Upper lobe of right lung (tissue), 1 donor: ENCODE data around the gene CEP126. TPM values are rescaled to one million over a fixed set of nuclear protein-coding genes. Genes with fewer than 3 reads are reported as not detected.

Source experiments
- ATAC-seq: fragments of 200-7000 bp; cut with Tn5 transposase; one replicate; pipeline ENCODE4 v1.9.1; 2020; ENCODE audit warnings: mild to moderate bottlenecking, moderate library complexity
- DNase-seq: peaks from one replicate; pipeline ENCODE4 v3.0.0-alpha.2; 2020
- H3K27ac ChIP-seq: fragments of 200-600 bp; one replicate; pipeline ENCODE4 v1.8.0; 2022
- H3K27me3 ChIP-seq: fragments of 200-600 bp; one replicate; pipeline ENCODE4 v1.8.0; 2022; ENCODE audit warnings: mild to moderate bottlenecking
- H3K36me3 ChIP-seq: fragments of 200-600 bp; one replicate; pipeline ENCODE4 v1.8.0; 2022
- H3K4me1 ChIP-seq: fragments of 200-600 bp; one replicate; pipeline ENCODE4 v1.8.0; 2022
- H3K4me3 ChIP-seq: fragments of 200-600 bp; one replicate; pipeline ENCODE4 v1.8.0; 2022; ENCODE audit warnings: mild to moderate bottlenecking
- H3K9me3 ChIP-seq: fragments of 200-600 bp; one replicate; pipeline ENCODE4 v1.8.0; 2022
- intact Hi-C: fragments of 100-400 bp; cut with DNase I; formaldehyde crosslinking; loops from one replicate; pipeline ENCODE4 v1.11.0; 2022
- long read RNA-seq: library from polyadenylated mRNA; unstranded; transcript quantifications from one replicate; pipeline ENCODE4 v2.0.0, GENCODE V29; 2021
- total RNA-seq: library from RNA; stranded (reverse); fragmentation: NEBNext Ultra II Directional; extraction: Animal tissue kit (Norgen Biotek cat#: 25700); gene quantifications from one replicate; pipeline ENCODE4 v1.2.1, GENCODE V29; 2021
- TF ChIP-seq, protein P1 (sequence below): fragments of 200-600 bp; IDR thresholded peaks from one replicate; pipeline ENCODE4 v1.8.0; 2022; ENCODE audit warnings: antibody characterized with exemption
- donor health status: DM: no; HTN: yes; CAD: no; lungs with severe emphysema.

CEP126 gene, protein sequence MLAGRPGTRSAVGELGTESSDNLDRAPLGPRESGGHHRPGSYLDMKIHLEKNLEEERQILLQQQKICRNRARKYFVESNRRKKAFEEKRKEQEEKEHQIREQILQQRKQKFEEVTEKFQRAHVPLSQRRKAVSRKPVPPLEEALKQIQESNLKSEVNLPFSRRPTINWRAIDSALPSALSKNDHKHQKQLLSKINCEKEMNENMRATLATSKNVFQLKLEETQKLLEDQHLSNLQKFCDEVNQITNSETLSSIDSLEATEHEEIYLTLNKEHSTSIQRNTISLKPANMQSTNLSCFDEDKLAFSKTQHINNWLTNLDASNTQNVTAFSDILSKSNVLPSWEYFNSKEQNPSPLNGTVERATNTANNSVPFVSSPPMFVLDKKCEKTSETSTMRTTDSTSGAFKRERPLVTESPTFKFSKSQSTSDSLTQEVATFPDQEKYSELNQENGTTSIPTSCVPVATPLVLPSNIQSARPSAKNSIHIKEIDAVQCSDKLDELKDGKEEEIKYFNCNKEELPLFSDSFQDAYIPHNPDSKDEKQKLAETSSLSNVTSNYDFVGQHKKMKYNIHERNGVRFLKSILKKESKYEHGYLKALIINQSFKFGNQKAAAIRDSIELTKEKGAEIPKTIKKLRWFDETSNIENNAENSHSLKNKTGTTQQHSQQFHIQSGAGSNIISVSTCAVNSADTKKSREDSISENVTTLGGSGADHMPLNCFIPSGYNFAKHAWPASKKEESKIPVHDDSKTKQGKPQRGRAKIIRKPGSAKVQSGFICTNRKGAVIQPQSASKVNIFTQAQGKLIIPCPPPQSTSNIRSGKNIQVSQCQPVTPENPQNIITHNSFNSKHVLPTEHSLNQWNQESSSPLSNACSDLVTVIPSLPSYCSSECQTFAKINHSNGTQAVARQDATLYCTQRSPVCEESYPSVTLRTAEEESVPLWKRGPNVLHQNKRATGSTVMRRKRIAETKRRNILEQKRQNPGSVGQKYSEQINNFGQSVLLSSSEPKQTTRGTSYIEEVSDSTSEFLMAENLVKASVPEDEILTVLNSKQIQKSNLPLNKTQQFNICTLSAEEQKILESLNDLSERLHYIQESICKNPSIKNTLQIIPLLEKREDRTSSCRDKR
- 4.3 TPM for total RNA-seq
- long read RNA-seq, full-length matches to known transcripts, result 1 of 5 reads
- long read RNA-seq, partial matches to known transcripts, result 1 of 5 reads
- long read RNA-seq, other reads (novel, unspliced or antisense), result 3 of 5 reads

GRCh38 chr11:101914738-101915426, at the start of gene CEP126:
Gene CEP126 (plus strand): TSS chr11:101915010. CDS start chr11:101915285, 275 bp downstream.
- intact Hi-C loops, result no loop called here
- ATAC-seq (peak; percentile 99), DNase-seq (peak; percentile 97)
- H3K4me1 ChIP-seq, result no peaks in the 10 kb centered on the region
- H3K36me3 ChIP-seq, result no peaks in the 10 kb centered on the region
- H3K4me3 ChIP-seq, result peak within 1 kb of the TSS; percentile 77
- no peaks in the 10 kb centered on the region for H3K9me3 ChIP-seq
- H3K27ac ChIP-seq, result peak within 1 kb of the TSS; percentile 86
- H3K27me3 ChIP-seq, result no peaks in the 10 kb centered on the region
- TF ChIP-seq, protein P1, sequence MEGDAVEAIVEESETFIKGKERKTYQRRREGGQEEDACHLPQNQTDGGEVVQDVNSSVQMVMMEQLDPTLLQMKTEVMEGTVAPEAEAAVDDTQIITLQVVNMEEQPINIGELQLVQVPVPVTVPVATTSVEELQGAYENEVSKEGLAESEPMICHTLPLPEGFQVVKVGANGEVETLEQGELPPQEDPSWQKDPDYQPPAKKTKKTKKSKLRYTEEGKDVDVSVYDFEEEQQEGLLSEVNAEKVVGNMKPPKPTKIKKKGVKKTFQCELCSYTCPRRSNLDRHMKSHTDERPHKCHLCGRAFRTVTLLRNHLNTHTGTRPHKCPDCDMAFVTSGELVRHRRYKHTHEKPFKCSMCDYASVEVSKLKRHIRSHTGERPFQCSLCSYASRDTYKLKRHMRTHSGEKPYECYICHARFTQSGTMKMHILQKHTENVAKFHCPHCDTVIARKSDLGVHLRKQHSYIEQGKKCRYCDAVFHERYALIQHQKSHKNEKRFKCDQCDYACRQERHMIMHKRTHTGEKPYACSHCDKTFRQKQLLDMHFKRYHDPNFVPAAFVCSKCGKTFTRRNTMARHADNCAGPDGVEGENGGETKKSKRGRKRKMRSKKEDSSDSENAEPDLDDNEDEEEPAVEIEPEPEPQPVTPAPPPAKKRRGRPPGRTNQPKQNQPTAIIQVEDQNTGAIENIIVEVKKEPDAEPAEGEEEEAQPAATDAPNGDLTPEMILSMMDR, result peak; percentile 37

- no peak for ATAC-seq
These were observed 48.0 kb upstream of the CEP126 start for GRCh38 chr11:101866619-101867491.

GRCh38 chr11:101867951-101868350, 46.9 kb upstream of the CEP126 start:
- no peak overlapping the region for H3K4me3 ChIP-seq
- H3K36me3 ChIP-seq, result no peaks in the 10 kb centered on the region
- no peaks in the 10 kb centered on the region for H3K4me1 ChIP-seq
- TF ChIP-seq, protein P1, result no peak
- ATAC-seq (no peak), DNase-seq (no peak)
- H3K27me3 ChIP-seq, result no peaks in the 10 kb centered on the region
- intact Hi-C loops, result no loop called here
- no peaks in the 10 kb centered on the region for H3K9me3 ChIP-seq
- H3K27ac ChIP-seq, result no peak overlapping the region

More at GRCh38 chr11:101866619-101867491, 48.0 kb upstream of the CEP126 start:
- H3K4me1 ChIP-seq, result no peaks in the 10 kb centered on the region
- no peak overlapping the region for H3K27ac ChIP-seq
- DNase-seq, result no peak
- TF ChIP-seq, protein P1, result no peak
- intact Hi-C loops, result no loop called here
- no peaks in the 10 kb centered on the region for H3K9me3 ChIP-seq
- no peaks in the 10 kb centered on the region for H3K36me3 ChIP-seq
- no peak overlapping the region for H3K4me3 ChIP-seq
- no peaks in the 10 kb centered on the region for H3K27me3 ChIP-seq

- DNase-seq, result no peak
- Histone ChIP-seq H3K4me1 (no peaks in the 10 kb centered on the region), H3K27me3 (no peaks in the 10 kb centered on the region), H3K27ac (no peak overlapping the region), H3K9me3 (no peaks in the 10 kb centered on the region), H3K36me3 (no peaks in the 10 kb centered on the region), H3K4me3 (no peak overlapping the region)
- intact Hi-C loops, result no loop called here
- ATAC-seq, result no peak
- TF ChIP-seq, protein P1, result no peak
These were observed 44.3 kb upstream of the CEP126 start for GRCh38 chr11:101870510-101870909.
